ENCODE measurements around the gene TTC7B.

GRCh38 chr14:90682615-90683014 lies 133.6 kb downstream of the TTC7B start:
- TF ChIP-seq CTCF (IDR thresholded peaks at IDR 0.05), result no peak
- no peak for TF ChIP-seq EP300 (IDR thresholded peaks at IDR 0.05)
- no peak for TF ChIP-seq POLR2A (IDR thresholded peaks at IDR 0.05)
- no peak for TF ChIP-seq POLR2AphosphoS5 (IDR thresholded peaks at IDR 0.05)
